Stimulated activated CD4-positive, alpha-beta T cell treated with anti-CD3 and anti-CD28 coated beads, Interleukin-12 subunit alpha, Interleukin-12 subunit beta, amount 100 ng/mL, for 48 hours (primary cell): ENCODE measurements around the gene NPHS1.
"Not testable (repeated sequence)": the region's sequence is repeated elsewhere in the genome, so short reads cannot be mapped to it uniquely, and the experiment has no call there.

Source experiments
- DNase-seq, 3 donors: peaks; one replicate each; pipeline ENCODE4 v3.0.0-alpha.2; 2020; ENCODE audit warnings: low read depth in 2 of 3, low spot score in 1 of 3

The NPHS1 gene

GRCh38 chr19:35852029-35852780 lies at the start of gene NPHS1:
TSS of gene NPHS1 (minus strand) at chr19:35852504. CDS start at chr19:35851837, 667 bp downstream.
- DNase-seq = no peak

GRCh38 chr19:35901055-35901644 lies 48.8 kb upstream of the NPHS1 start:
- no peak for DNase-seq

- DNase-seq = peak; percentile 75 to 84 (median 79)
Observed at GRCh38 chr19:35899547-35900214, 47.4 kb upstream of the NPHS1 start.

- DNase-seq = no peak
Observed at GRCh38 chr19:35898499-35898809, 46.1 kb upstream of the NPHS1 start.

GRCh38 chr19:35897706-35898451 lies 45.6 kb upstream of the NPHS1 start:
- no peak for DNase-seq

GRCh38 chr19:35896643-35897040 lies 44.3 kb upstream of the NPHS1 start:
- no peak for DNase-seq

GRCh38 chr19:35895911-35896642 lies 43.8 kb upstream of the NPHS1 start:
- no peak for DNase-seq

GRCh38 chr19:35894342-35894741 lies 42.0 kb upstream of the NPHS1 start:
- no peak for DNase-seq

GRCh38 chr19:35891819-35892218 lies 39.5 kb upstream of the NPHS1 start:
- DNase-seq = not testable (repeated sequence)

GRCh38 chr19:35890113-35890650 lies 37.9 kb upstream of the NPHS1 start:
- no peak for DNase-seq

- no peak for DNase-seq
Observed at GRCh38 chr19:35889370-35890112, 37.2 kb upstream of the NPHS1 start.

GRCh38 chr19:35888398-35888797 lies 36.1 kb upstream of the NPHS1 start:
- no peak for DNase-seq

- no peak for DNase-seq
Observed at GRCh38 chr19:35887197-35887596, 34.9 kb upstream of the NPHS1 start.

- DNase-seq = no peak
Observed at GRCh38 chr19:35885904-35886303, 33.6 kb upstream of the NPHS1 start.

GRCh38 chr19:35885225-35885738 lies 33.0 kb upstream of the NPHS1 start:
- DNase-seq = no peak

- DNase-seq = no peak
Observed at GRCh38 chr19:35883882-35884281, 31.6 kb upstream of the NPHS1 start.

- peak in 1 of 3 donors; percentile 62 for DNase-seq
Observed at GRCh38 chr19:35882114-35882832, 30.0 kb upstream of the NPHS1 start.

GRCh38 chr19:35879770-35880317 lies 27.5 kb upstream of the NPHS1 start:
- peak; percentile 72 to 87 (median 82) for DNase-seq

GRCh38 chr19:35879068-35879467 lies 26.8 kb upstream of the NPHS1 start:
- no peak for DNase-seq
